NCI-H446 (cell line): ENCODE measurements around the gene SAE1.

Source experiments
- DNase-seq, 2 experiments: peaks; one replicate each; lab custom pipeline; 2025; lab: John Stamatoyannopoulos, UW

SAE1 gene

GRCh38 chr19:47161876-47162489, 31.3 kb downstream of the SAE1 start:
- DNase-seq, result no peak

- no peak for DNase-seq
These were observed 37.4 kb downstream of the SAE1 start for GRCh38 chr19:47168065-47168464.

GRCh38 chr19:47172666-47173455, 42.2 kb downstream of the SAE1 start:
- no peak for DNase-seq

- DNase-seq, result no peak
These were observed 45.5 kb downstream of the SAE1 start for GRCh38 chr19:47176071-47176626.

- no peak for DNase-seq
These were observed 46.0 kb downstream of the SAE1 start for GRCh38 chr19:47176627-47177090.

- DNase-seq, result no peak
These were observed 49.1 kb downstream of the SAE1 start for GRCh38 chr19:47179653-47180310.

- DNase-seq, result no peak
These were observed 53.0 kb downstream of the SAE1 start for GRCh38 chr19:47183601-47184000.

GRCh38 chr19:47186446-47187334, 56.1 kb downstream of the SAE1 start:
- DNase-seq, result no peak

- DNase-seq, result no peak
These were observed 56.7 kb downstream of the SAE1 start for GRCh38 chr19:47187335-47187655.

- no peak for DNase-seq
These were observed 57.2 kb downstream of the SAE1 start for GRCh38 chr19:47187797-47188196.

GRCh38 chr19:47188507-47189033, 57.9 kb downstream of the SAE1 start:
- DNase-seq, result no peak

GRCh38 chr19:47190167-47190727, 59.6 kb downstream of the SAE1 start:
- no peak for DNase-seq

- DNase-seq, result no peak
These were observed 64.8 kb downstream of the SAE1 start for GRCh38 chr19:47195434-47195833.

GRCh38 chr19:47197141-47197540, 66.5 kb downstream of the SAE1 start:
- no peak for DNase-seq

- no peak for DNase-seq
These were observed 69.9 kb downstream of the SAE1 start for GRCh38 chr19:47200530-47200929.

- DNase-seq, result no peak
These were observed 72.6 kb downstream of the SAE1 start for GRCh38 chr19:47203254-47203653.

GRCh38 chr19:47209319-47210179, 78.9 kb downstream of the SAE1 start:
- DNase-seq, result no peak

GRCh38 chr19:47210180-47210490, 79.5 kb downstream of the SAE1 start:
- DNase-seq, result no peak

GRCh38 chr19:47210689-47211316, 80.2 kb downstream of the SAE1 start:
- peak; percentile 69 to 80 for DNase-seq

- DNase-seq, result no peak
These were observed 84.9 kb downstream of the SAE1 start for GRCh38 chr19:47215581-47215980.
